HL-60 (cell line): ENCODE measurements around the gene MIDN.

Experiments
- DNase-seq, 2 experiments: peaks; one replicate each; pipeline ENCODE4 v3.0.0-alpha.2; 2010 to 2020; ENCODE audit warnings: low read depth in 1 of 2, low spot score in 1 of 2
- H3K27ac ChIP-seq: fragments of 250-450 bp; sonication (Bioruptor Pico); replicated peaks from 2 replicates; pipeline ENCODE4 v1.5.1; 2020; ENCODE audit warnings: mild to moderate bottlenecking, moderate library complexity
- H3K27me3 ChIP-seq: fragments of 250-450 bp; sonication (Bioruptor Pico); 2 replicates; pipeline ENCODE4 v1.5.1; 2021; ENCODE audit warnings: mild to moderate bottlenecking, moderate library complexity; ENCODE audit not compliant: insufficient read depth, poor library complexity, severe bottlenecking
- H3K4me3 ChIP-seq: replicated peaks from 2 replicates; pipeline ENCODE4 v1.5.1; 2011; ENCODE audit warnings: mild to moderate bottlenecking, control low read depth, low read length; ENCODE audit not compliant: insufficient read depth
- CTCF ChIP-seq: IDR thresholded peaks from one replicate; pipeline ENCODE4 v1.5.1; 2011; ENCODE audit warnings: low read length, control low read depth, inconsistent platforms; ENCODE audit not compliant: insufficient read depth
- GABPA ChIP-seq: IDR thresholded peaks from 2 replicates; pipeline ENCODE4 v1.6.1; 2012; ENCODE audit warnings: low read depth
- POLR2AphosphoS5 ChIP-seq: IDR thresholded peaks from 2 replicates; pipeline ENCODE4 v1.6.1; 2012; ENCODE audit warnings: low read depth
- REST ChIP-seq: IDR thresholded peaks from 2 replicates; pipeline ENCODE4 v1.6.1; 2012; ENCODE audit warnings: low read depth; ENCODE audit not compliant: insufficient replicate concordance
- SPI1 ChIP-seq: IDR thresholded peaks from 2 replicates; pipeline ENCODE4 v1.6.1; 2012; ENCODE audit warnings: low read depth, mild to moderate bottlenecking, borderline replicate concordance

Gene MIDN

GRCh38 chr19:1281569-1282287 is 33.3 kb downstream of the MIDN start:
- TF ChIP-seq SPI1: no peak
- TF ChIP-seq CTCF: no peak
- TF ChIP-seq POLR2AphosphoS5: no peak
- no peak for TF ChIP-seq REST
- no peak for TF ChIP-seq GABPA
- Histone ChIP-seq H3K27me3 (peaks cover 21% of the 10 kb centered on the region), H3K4me3 (no peak overlapping the region), H3K27ac (no peak overlapping the region)
- DNase-seq: peak in 1 of 2 experiments; percentile 70

- Histone ChIP-seq H3K4me3 (no peak overlapping the region), H3K27me3 (peaks cover 31% of the 10 kb centered on the region), H3K27ac (no peak overlapping the region)
- DNase-seq: no peak
- TF ChIP-seq GABPA: no peak
- TF ChIP-seq POLR2AphosphoS5: no peak
- TF ChIP-seq CTCF: no peak
- no peak for TF ChIP-seq REST
- no peak for TF ChIP-seq SPI1
These were observed 34.3 kb downstream of the MIDN start for GRCh38 chr19:1282588-1283206.

- TF ChIP-seq CTCF: no peak
- no peak for TF ChIP-seq SPI1
- no peak for TF ChIP-seq GABPA
- TF ChIP-seq POLR2AphosphoS5: no peak
- Histone ChIP-seq H3K27me3 (peaks cover 37% of the 10 kb centered on the region), H3K4me3 (no peak overlapping the region), H3K27ac (no peak overlapping the region)
- DNase-seq: no peak
These were observed 35.0 kb downstream of the MIDN start for GRCh38 chr19:1283207-1283916.
